Measurements from ENCODE around the gene DNAJB1.
A peak's percentile ranks its signal among the peaks of the same experiment; 100 is the strongest.

Gene DNAJB1

DNA sequence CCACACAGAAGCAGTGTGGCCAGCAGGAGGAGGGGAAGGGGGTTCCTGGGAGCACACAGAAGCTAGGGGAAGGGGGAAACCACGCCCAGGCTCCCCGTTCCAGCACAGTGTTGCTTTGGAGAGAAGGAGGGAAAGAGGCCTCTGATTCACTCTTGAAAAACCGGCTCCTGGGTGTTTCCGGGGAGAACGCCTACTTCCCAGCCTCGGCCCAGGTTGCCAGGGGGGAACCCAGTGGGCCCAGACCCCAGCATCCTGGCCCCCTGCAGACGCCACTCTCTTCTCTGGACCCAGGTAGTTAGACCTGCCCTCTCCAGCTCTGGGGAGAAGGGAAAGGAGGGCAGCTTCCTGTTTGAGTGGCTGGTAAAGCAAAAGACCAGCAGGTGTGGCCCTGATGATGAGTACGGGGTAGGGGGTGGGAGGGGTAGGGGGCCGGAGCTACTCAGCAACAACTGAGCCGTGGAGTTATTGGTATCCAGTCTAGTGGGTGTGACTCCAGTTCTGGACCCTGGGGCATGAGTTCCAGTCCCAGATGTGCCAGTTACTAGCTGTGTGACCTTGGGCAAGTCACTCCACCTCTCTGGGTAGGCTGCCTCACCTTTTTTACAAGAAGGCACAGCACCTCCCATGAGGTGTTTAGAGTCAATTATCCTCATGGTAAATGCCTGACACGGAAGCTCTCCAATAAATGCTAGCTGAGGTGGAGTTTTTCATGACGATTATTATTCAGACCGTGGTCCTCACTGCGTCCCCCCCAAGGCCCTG lies 23.1 kb downstream of the DNAJB1 start:
- no peak for DNase-seq

DNA sequence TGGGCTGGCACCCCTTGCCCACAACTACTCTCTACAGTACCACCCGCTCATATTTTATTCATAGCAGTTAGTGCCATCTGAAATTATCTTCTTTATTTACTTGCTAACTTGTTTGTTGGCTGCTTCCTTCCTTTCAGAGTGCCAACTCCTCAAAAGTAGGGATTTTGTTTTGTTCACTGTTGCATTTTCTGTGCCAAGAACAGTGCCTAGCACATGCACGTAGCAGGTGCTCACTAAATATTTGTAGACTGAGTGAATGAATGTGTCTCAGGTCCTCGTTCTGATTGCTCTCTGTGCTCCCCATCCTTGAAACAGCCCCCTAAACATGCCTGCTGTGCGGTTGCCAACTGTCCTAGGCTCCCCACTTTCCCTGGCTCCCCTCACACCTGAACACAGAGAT lies 23.8 kb downstream of the DNAJB1 start:
- no peak for DNase-seq

DNA sequence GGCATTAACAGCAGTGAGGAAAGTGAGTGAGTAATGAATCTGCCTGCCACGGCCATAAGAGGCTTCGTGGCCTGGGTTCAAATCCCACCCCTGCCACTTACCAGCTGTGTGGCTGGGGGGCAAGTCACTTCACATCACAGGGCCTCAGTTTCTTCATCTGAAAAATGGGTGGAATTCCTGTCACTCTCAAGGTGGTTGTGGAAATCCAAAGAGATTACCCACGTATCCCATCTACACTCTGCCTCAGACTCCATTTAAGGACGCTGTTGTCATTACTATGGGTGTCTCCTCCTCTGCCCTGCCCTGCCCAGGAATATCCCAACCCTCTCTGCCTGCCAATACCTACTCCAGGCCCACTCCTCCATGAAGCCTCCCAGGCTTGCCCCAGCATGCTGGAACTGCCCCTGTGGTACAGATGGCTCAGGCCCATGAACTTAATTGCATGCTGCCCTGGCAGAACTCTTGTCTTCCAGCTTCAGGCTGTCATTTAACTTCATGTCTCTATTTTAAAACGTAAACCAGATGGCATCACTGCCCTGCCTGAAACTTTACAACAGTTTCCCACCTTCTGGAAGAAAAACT lies 25.4 kb downstream of the DNAJB1 start:
- DNase-seq: no peak

DNA sequence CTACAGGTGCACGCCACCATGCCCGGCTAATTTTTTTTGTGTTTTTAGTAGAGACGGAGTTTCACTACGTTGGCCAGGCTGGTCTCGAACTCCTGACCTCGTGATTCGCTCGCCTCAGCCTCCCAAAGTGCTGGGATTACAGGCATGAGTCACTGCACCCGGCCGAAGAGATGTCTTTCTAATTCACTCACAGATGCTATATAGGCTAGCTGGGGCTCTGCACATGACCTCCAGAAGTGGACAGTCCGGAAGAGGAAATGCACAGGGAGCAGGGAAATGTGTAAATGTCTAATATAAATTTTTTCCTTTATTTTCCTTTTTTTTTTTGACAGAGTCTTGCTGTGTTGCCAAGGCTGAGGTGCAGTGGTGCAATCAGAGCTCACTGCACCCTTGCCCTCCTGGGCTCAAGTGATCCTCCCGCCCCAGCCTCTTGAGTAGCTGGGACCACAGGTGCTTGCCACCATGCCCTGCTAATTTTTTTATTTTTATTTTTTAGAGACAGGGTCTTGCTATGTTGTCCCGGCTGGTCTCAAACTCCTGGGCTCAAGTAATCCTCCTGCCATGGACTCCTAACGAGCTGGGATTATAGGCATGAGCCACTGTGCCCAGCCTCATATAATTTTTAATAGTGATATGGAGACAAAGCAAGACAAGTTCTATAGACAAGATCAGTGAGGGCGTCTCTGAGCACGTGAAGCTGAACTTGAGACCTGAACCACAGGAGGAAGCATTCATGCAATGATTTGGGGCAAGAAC lies 30.6 kb downstream of the DNAJB1 start:
- DNase-seq: no peak

DNA sequence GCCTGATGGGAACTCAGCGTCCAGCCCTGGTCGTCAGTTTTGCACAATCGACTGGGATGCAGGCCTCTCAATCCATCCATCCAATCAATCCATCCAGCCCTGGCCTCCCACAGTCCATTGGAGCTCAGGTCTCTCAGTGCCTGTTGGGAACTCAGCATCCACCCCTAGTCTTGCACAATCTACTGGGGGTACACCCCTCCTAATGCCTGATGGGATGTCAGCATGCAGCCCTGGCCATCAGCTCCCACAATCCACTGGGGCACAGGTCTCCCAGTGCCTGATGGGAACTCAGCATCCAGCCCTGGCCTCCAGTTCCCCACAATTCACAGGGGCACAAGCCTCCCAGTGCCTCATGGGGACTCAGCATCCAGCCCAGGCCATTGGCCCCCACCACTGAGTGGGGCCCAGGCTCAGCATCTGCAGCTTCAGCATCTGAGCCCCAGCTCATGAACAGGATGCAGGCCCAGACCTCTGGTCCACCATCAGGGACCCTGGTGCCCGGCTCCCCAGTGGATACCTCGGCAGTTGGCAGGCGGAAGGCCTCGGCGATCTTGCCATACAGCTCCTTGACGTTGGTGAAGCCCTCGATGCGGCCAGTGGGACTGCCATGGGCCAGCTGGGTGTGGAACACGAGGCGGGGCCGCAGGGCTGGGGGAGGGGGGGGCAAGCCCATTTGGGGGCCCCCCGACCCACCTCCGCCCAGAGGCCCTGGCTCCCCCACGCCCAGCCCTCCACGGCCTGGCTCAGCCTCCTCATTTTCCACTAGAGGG lies 35.8 kb downstream of the DNAJB1 start:
- no peak for DNase-seq

DNA sequence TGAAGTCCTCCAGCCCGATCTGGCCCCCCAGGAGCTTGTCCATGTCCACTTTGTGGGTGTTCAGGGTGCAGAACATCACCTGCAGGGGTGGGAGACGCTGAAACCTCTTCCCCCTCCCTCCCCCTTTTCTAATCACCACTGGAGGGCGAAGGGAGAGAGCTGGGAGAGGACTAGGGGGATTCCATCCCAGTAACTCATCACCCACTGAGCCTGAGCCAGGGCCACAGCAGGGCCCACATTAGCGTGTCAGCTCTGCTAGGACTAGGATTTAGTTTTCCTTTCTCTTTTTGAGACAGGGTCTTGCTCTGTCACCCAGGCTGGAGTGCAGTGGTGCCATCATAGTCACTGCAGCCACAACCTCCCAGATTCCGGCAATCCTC lies 37.5 kb downstream of the DNAJB1 start:
- no peak for DNase-seq

DNA sequence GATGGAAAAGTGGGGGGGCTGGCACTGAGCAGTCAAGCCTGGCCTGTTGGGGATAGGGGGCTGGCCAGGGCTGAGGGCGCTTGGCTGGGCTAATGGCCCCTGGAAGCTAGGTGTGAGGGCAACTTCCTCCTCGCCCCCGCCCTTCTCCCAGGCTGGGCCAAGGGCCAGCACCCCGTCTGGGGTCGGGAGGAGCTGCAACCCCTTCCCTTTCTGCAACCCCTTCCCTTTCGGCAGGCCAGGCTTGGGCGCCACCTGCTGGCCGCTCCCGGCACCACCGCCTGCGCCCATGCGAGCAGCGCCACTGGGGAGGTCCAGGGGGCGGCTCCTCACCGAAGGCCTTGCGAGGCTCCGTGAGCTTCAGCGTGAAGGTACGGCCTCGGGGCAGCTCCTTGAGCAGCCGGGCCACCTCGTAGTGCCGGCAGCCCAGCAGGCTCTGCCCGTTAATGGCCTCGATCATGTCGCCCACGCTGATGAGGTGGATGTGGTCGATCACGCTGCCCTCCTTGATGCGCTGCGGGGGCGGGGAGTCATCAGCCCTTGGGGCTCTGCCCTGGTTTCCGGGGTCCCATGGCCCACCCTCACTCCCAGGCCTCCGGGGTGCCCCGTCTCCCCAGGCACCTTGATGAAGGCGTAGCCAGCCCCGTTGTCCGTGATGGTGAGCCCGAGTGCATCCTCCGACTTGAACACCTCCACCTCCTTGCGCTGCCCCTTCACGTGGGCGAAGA lies 38.1 kb downstream of the DNAJB1 start:
- DNase-seq: no peak

DNA sequence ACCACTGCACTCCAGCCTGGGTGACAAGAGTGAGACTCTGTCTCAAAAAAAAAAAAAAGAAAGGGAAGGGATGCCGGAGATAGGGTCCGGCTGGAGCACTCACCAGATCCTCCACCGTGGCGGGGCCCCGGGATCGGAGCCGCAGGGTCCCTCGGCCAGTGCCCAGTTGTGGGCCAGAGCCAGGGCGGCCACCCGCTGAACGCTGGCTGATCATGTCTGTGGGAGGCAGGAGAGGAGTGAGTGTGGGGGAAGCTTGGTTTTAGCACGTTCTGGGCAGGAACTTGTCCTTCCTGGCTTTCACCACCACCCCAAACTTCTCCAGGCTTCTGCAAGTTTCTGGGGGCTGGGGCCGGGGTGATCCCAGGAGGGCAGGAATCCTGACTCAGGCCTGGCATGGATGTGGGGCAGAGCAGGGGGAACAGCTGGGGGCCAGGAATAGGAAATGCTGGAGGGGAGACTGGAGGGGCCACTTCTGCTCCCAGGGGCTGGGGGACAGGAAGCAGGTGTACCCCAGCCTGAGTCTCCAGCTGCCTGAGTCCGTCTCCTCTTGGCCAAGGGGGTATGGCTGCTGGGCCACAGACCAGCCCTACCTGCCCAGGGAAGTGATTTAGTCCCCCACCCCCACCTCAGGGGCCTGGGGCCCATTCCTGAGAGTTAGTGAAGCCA lies 38.8 kb downstream of the DNAJB1 start:
- DNase-seq: no peak

DNA sequence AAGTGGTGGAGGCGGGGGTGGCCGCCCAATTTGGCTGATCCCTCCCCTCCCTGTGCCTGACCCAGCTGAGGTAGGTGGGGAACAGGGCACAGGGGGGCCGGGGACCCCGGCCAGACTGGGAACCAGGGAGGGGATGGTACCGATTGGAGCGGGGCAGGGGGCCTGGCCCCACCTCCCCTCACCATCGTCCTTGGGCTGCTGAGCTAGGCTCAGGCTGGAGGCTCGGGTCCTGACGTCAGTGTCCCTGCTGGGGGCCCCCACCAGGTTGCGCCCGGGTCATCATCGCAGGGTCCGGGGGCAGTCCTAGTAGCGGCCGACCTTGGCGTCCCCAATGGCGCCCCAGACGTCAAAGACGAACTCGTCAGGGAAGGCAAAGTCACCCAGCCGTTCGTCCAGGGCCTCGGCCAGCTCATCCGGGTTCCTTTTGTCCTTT lies 40.1 kb downstream of the DNAJB1 start:
- DNase-seq: no peak

DNA sequence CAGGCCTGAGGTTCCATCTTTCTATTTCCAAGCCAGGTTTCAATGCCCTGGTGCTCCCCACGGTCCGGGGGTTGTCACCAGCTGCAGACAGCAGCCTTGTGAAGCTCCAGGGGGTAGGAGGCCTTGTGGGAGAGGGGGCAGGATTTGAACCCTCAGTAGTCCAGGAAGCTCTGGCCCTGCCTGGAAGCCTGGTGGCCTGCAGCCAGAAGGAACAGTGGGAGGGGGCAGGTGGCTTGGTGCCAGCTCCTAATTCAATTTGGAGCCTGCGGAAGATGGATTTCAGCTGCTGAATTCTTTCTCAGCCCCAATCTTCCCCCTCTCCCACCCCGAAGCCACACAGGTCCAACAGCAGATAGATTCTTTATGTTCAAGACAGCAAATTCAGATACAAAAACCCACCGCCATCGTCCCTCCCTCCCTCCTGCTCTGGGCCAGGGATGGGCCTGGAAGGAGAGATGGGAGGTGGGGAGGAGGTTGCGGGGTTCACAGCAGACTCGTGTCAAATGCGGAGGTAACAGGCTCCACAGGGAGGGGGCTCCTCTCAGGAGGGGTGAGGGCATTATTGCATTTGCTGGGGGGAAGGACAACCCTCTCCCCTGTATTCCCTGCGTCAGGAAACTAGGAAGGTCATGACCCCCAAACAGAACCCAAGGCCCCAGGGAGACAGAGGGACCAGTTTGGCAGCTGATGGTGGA lies 40.6 kb downstream of the DNAJB1 start:
- no peak for DNase-seq

DNA sequence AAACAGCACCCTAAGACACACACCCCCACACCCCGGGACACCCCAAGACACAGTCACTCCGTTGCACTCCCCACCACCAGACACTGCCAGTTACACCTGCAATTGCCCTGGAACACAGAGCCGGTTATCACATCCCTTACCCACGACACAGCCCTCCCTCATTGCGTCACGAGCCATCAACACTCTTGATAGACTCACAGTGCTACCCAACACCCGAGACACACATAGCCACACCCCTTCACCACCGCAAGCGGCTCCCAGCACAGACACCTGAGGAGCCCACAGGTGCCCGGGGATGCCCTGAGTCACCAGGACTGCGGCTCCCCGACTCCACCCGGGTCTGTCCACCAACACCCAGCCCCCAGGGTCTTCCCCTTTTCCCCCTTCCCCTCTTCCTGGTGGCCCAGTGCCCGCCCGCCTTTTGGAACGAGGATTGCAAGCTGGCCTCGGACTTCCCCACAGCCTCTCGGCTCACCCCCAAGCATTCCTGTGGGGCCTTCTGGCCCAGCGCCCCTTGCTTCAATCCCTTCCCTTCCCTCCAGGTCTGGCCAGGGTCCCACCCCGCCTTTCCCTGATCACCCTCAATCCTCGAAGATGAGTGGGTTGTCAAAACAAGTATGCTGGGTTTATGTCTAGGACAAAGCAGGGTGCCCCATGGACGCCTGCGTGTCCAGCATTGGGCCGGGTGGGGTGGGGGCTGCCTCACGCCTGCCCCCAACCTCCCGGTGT lies 41.4 kb downstream of the DNAJB1 start:
- no peak for DNase-seq

DNA sequence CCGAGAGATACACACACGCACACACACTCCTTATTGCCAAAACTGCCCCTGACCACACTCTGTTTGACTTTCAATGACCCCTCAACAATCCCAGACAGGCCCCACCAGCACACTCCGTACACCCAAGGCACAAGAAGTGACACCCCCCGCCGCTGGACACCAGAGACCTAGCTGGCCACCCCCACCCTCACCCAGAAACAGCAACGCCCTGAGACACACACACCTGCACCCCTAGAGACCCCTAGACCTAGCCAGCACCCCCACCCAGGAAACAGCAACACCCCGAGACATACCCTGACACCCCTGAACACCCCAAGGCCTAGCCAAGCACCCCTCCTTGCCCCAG lies 41.9 kb downstream of the DNAJB1 start:
- DNase-seq: no peak

DNA sequence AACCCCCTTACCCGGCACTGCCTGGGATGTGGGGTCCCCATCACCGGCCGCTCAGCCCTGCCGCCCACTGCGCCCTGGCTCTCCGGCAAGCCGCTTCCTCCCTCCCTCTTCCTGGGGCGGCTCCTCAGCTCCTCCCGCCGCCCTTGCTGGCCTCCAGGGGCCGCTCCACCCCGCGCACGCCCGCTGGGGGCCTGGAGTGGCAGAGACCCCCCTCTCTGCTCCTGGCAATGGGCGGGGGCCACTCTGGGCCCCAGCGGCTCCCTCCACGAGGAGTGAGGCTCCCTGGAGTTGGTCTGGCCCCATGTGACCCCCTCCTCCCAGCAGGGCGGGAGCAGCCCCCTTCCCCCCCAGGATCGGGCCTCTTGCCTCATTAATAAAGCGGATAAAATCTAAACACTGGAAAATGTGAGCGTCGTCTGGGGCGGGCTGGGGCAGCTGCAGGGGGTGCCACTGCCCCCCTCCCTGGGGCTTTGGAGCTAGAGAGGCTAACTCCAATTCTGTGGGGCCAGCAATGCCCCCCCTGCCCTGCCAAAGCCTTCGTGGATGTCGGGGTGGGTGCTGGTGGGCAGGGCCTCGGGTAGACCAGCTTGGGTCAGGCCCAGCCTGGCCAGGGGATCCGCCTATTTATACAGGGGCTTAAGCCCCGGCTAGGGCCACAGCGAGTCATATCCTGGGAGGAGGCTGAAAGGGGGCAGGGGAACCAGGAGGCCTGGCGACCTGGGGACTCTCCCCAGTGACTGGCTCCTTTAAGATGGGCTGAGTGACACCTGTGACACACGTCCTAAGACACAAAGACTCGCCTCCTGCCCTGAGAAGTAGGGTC lies 42.7 kb downstream of the DNAJB1 start, which contains the start of gene PTGER1:
TSS of gene PTGER1 (minus strand) at position 104 of the 823 bp plus-strand sequence. CDS start 1,034 bp downstream, outside the sequence.
- DNase-seq: no peak

DNA sequence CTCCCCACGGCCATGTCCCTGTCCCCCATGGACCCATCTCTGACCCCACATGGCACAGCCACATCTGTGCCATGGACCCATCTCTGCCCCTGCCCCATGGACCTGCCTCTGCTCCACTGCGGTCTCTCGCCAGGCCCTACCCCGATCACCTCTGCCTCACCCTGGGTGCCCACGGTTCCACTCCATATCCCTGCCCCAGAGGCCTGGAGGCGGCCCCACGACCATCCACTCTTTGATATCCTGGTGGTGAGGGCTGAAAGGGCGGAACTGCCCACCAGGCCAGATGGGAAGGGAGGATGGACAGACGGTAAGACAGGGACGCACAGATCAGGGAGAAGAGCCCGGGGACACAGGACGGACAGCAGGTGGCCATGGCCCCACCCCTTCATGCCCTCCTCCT lies 43.4 kb downstream of the DNAJB1 start:
- no peak for DNase-seq

DNA sequence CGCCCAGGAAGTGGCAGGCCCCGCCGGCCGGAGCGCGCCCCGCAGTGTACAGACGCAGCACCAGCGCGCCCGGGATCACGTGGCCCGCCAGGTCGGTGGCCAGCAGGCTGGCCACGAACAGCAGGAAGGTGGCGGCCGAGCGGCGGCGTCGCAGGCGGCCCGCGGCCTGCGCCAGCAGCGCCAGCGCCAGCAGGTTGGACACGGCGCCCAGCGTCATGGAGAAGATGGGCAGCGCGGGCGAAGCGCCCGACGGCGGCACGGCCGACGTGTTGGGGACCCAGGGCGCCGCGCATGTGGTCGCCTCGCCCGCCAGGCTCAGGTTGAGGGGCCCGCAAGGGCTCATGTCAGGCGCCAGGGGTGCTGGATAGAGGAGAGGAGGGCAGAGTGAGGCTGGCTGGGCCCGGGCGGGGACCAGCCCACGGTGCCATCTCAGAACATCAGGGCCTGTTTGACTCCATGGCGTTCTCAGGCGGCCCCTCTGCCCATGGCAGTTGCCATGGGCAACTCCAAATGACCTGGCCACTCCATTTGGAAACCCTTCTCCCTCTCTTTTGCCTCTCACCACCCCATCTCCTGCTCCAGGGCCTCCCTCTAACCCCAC lies 44.1 kb downstream of the DNAJB1 start:
- no peak for DNase-seq

DNA sequence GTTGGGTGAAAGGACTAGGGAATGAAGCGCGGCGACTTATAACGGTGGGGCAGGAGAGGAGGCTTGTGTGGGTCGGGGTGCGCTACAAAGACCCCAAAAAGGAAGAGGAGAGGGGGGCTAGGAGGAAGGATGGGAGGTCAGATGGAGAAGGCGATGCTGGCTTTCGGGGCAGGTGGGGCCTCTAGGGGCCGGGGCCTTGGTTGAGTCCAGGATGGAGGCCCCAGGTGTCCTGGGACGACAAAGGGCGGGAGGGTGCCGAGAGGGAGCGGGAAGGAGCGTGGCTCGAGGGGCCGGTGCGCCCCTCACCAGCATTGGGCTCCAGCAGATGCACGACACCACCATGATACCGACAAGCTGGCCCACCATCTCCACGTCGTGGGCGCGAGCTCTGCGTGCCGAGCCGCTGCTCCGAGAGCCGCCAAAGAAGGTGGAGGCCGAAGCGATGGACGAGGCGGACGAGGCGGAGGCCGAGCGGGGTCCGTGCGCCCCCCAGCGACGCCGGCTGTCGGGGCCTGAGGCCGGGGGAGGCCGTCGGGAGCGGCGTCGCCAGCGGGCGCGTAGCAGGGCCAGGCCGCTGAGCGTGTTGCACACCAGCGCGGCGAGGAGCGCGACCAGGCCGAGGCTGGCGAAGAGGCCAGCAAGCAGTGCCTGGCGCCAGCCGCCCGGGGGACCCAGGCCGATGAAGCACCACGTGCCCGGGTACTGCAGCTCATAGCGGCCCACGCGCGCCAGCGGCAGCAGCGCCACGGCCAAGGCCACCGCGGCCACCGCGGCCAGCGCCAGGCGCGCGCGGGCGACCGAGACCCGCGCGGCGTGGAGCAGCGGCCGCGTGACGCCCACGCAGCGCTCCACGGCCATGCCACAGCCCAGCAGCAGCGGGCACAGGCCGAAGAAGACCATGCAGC lies 44.9 kb downstream of the DNAJB1 start:
- DNase-seq: no peak

DNA sequence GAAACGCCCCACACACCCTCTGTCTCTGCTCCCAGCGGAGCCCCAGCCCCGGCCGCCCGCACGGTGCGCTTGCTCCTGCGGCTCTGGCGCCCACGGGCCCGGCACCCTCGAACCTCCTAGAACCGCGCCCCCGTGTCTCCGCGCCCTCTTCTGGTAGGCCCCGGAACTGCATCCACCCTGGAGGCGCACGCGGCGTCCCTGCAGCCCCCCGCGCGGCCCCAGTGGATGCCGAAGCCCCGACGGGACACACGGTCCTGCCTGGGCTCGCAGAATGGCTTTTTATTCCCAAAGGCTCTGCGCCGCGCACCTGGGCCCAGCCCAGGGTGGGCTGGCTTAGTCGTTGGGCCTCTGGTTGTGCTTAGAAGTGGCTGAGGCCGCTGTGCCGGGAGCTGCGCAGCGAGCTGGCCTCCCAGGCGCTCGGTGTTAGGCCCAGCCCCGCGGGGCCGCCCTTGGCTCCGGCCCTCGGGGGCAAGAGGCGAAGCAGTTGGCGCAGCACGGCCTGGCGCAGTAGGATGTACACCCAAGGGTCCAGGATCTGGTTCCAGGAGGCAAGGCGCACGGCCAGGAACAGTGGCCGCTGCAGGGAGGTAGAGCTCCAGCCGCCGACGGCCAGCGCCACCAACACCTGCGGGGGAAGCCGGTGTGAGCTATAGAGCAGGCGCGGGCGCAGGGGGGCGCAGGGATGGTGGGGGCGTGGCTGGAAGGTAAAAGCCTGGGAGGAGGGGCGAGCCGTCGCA lies 45.8 kb downstream of the DNAJB1 start:
- peak; percentile 62 for DNase-seq

All from NCI-H510A (cell line).